Epithelial cell of esophagus (primary cell): ENCODE results near the gene MCM5.
A peak's percentile ranks its signal among the peaks of the same experiment; 100 is the strongest.

Experiments used
- DNase-seq: peaks from one replicate; pipeline ENCODE4 v3.0.0; 2010; ENCODE audit warnings: low read depth
- H3K4me3 ChIP-seq: 2 replicates; pipeline ENCODE4 v1.5.1; 2011; ENCODE audit warnings: mild to moderate bottlenecking, low read length, control low read depth
- TF ChIP-seq, protein P1 (sequence below): IDR thresholded peaks from 2 replicates; pipeline ENCODE4 v1.5.1; 2011; ENCODE audit warnings: low read depth, mild to moderate bottlenecking, low read length, control low read depth, inconsistent platforms; ENCODE audit not compliant: insufficient read depth; ENCODE audit errors: missing control alignments

MCM5 gene

GRCh38 chr22:35451592-35451991 is 51.7 kb downstream of the MCM5 start:
- TF ChIP-seq, protein P1, sequence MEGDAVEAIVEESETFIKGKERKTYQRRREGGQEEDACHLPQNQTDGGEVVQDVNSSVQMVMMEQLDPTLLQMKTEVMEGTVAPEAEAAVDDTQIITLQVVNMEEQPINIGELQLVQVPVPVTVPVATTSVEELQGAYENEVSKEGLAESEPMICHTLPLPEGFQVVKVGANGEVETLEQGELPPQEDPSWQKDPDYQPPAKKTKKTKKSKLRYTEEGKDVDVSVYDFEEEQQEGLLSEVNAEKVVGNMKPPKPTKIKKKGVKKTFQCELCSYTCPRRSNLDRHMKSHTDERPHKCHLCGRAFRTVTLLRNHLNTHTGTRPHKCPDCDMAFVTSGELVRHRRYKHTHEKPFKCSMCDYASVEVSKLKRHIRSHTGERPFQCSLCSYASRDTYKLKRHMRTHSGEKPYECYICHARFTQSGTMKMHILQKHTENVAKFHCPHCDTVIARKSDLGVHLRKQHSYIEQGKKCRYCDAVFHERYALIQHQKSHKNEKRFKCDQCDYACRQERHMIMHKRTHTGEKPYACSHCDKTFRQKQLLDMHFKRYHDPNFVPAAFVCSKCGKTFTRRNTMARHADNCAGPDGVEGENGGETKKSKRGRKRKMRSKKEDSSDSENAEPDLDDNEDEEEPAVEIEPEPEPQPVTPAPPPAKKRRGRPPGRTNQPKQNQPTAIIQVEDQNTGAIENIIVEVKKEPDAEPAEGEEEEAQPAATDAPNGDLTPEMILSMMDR: no peak
- H3K4me3 ChIP-seq: no peak overlapping the region
- DNase-seq: no peak

DNA sequence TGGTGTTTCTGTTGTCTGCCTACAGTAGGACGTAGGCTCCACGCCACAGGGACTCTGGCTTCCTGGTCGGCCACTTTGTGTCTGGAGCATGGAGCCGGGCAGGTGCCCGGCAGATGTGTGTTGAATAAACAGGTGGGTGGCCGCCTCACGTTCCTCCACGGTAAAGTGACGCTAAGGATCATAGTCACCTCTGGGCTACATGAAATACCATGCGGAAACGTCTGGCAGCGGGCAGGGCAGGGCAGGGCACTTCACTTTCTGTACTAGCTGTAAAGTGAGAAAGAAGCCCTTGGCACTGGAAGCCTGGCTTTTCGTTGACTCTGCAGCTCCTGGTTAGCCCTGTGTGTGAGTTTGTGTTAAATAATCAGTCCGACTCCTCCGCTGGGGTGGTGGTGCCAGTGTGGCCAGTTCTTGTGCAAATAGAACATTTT is 52.4 kb downstream of the MCM5 start:
- DNase-seq: peak; percentile 26
- TF ChIP-seq, protein P1: no peak
- no peak overlapping the region for H3K4me3 ChIP-seq

GRCh38 chr22:35452810-35453743 is 53.1 kb downstream of the MCM5 start:
- no peak for DNase-seq
- TF ChIP-seq, protein P1: no peak
- no peak overlapping the region for H3K4me3 ChIP-seq

DNA sequence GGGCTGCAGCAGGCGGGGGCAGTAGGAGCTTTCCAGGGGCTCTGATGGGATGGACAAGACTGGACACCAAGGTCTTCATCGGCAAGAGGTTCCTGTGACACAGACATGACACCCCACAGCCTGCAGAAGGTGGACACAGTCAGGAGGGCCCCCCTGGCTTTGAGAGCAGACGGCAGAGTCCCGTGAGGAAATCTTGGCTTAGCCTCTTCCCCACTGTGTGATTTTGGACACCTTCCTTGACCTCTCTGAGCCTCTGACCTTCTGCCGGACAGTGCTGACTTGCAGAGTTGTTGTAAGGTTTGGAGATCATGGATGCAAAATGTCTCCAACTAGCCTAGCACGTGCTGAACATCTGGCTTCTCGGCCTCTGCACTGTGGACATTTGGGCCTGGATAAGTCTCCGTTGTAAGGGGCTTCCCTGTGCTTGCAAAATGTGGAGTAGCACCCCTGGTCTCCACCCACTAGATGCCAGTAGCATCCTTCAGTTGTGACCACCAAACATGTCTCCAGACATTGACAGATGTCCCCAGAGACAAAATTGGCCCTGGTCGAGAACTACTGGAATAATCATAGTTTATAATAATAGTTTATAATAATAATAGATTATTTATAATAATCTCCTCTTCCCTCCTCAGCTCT is 54.6 kb downstream of the MCM5 start:
- no peak for DNase-seq
- TF ChIP-seq, protein P1: peak; percentile 6
- H3K4me3 ChIP-seq: no peak overlapping the region

DNA sequence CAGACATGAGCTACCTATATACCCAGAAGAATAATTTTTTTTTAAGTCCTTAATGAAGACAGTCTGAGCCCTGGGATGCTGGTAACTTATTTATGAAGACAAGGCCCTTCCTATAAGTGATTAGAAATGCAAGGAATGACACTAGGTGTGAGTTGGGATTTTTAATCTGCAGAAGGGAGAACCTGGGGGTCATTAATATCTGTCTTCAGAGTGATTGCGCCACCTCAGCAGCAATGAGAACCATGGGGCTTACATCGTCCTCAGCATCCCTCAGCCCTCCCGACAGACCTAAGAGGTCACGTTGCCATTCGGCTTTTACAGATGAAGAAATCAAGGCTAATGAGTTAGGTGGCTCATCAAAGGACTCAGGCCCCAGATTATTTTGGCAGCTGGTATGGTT is 55.6 kb downstream of the MCM5 start:
- TF ChIP-seq, protein P1: no peak
- no peak overlapping the region for H3K4me3 ChIP-seq
- no peak for DNase-seq

GRCh38 chr22:35456757-35457156 is 56.8 kb downstream of the MCM5 start:
- TF ChIP-seq, protein P1: no peak
- DNase-seq: no peak
- H3K4me3 ChIP-seq: no peak overlapping the region
